ENCODE results near the gene ATRNL1.

ATRNL1 gene

GRCh38 chr10:115957786-115958442, 864.7 kb downstream of the ATRNL1 start:
- DNase-seq, result no peak

- DNase-seq, result no peak
Measured at GRCh38 chr10:115963848-115964247, 870.7 kb downstream of the ATRNL1 start.

GRCh38 chr10:115964827-115965226, 871.7 kb downstream of the ATRNL1 start:
- no peak for DNase-seq

GRCh38 chr10:115965376-115965775, 872.2 kb downstream of the ATRNL1 start:
- DNase-seq, result no peak

GRCh38 chr10:115968236-115968635, 875.1 kb downstream of the ATRNL1 start:
- DNase-seq, result no peak

GRCh38 chr10:115969591-115969990, 876.4 kb downstream of the ATRNL1 start:
- DNase-seq, result no peak

- DNase-seq, result no peak
Measured at GRCh38 chr10:115971921-115972320, 878.8 kb downstream of the ATRNL1 start.

- DNase-seq, result no peak
Measured at GRCh38 chr10:115972426-115972825, 879.3 kb downstream of the ATRNL1 start.

GRCh38 chr10:115974351-115974750, 881.2 kb downstream of the ATRNL1 start:
- DNase-seq, result no peak

GRCh38 chr10:115974816-115975430, 881.8 kb downstream of the ATRNL1 start:
- DNase-seq, result no peak

GRCh38 chr10:115975506-115975905, 882.3 kb downstream of the ATRNL1 start:
- DNase-seq, result no peak

GRCh38 chr10:115976342-115976741, 883.2 kb downstream of the ATRNL1 start:
- DNase-seq, result no peak

GRCh38 chr10:115977855-115978254, 884.7 kb downstream of the ATRNL1 start:
- no peak for DNase-seq

GRCh38 chr10:115979576-115979975, 886.4 kb downstream of the ATRNL1 start:
- no peak for DNase-seq

- DNase-seq, result no peak
Measured at GRCh38 chr10:115980470-115980869, 887.3 kb downstream of the ATRNL1 start.

- no peak for DNase-seq
Measured at GRCh38 chr10:115981081-115981480, 887.9 kb downstream of the ATRNL1 start.

- DNase-seq, result no peak
Measured at GRCh38 chr10:115982076-115982475, 888.9 kb downstream of the ATRNL1 start.

- no peak for DNase-seq
Measured at GRCh38 chr10:115982526-115982925, 889.4 kb downstream of the ATRNL1 start.

GRCh38 chr10:115985786-115986185, 892.6 kb downstream of the ATRNL1 start:
- DNase-seq, result no peak

- no peak for DNase-seq
Measured at GRCh38 chr10:115988380-115988779, 895.2 kb downstream of the ATRNL1 start.

- no peak for DNase-seq
Measured at GRCh38 chr10:115989621-115990020, 896.5 kb downstream of the ATRNL1 start.

GRCh38 chr10:115992236-115992986, 899.2 kb downstream of the ATRNL1 start:
- DNase-seq, result no peak

- no peak for DNase-seq
Measured at GRCh38 chr10:115996031-115996430, 902.9 kb downstream of the ATRNL1 start.

GRCh38 chr10:115998301-115998700, 905.1 kb downstream of the ATRNL1 start:
- no peak for DNase-seq
